Spleen (tissue), 11 donors: Measurements from ENCODE around the gene KIF23. TPM values are rescaled to one million over a fixed set of nuclear protein-coding genes. Genes with fewer than 3 reads are reported as not detected.
A peak's percentile ranks its signal among the peaks of the same experiment; 100 is the strongest.

Source experiments
- DNase-seq: peaks from one replicate; pipeline ENCODE4 v3.0.0-alpha.2; 2020
- H3K27ac ChIP-seq, 8 donors: fragments of 200-600 bp; sonication (generic) in 7 of 8; 1 replicate in 4 of 8; 2 replicates in 4 of 8; pipeline versions ENCODE4 v1.5.0 to v1.8.0; 2016 to 2021; ENCODE audit warnings: inconsistent platforms in 4 of 8, mild to moderate bottlenecking in 4 of 8, moderate library complexity in 1 of 8
- H3K27me3 ChIP-seq, 7 donors: fragments of 200-600 bp; sonication (generic) in 6 of 7; replicated peaks in 1 of 7; 1 replicate in 4 of 7; 2 replicates in 3 of 7; pipeline versions ENCODE4 v1.5.0 to v1.8.0; 2016 to 2021; ENCODE audit warnings: inconsistent platforms in 3 of 7, mild to moderate bottlenecking in 1 of 7
- H3K36me3 ChIP-seq, 6 donors: fragments of 200-600 bp; sonication (generic) in 5 of 6; 1 replicate in 4 of 6; 2 replicates in 2 of 6; pipeline versions ENCODE4 v1.5.0 to v1.8.0; 2016 to 2021; ENCODE audit warnings: inconsistent platforms in 2 of 6
- H3K4me1 ChIP-seq, 6 donors: fragments of 200-600 bp; sonication (generic) in 5 of 6; 1 replicate in 3 of 6; 2 replicates in 3 of 6; pipeline versions ENCODE4 v1.5.0 to v1.8.0; 2016 to 2021; ENCODE audit warnings: inconsistent platforms in 3 of 6
- H3K4me3 ChIP-seq, 8 donors: fragments of 200-600 bp; sonication (generic) in 7 of 8; 1 replicate in 4 of 8; 2 replicates in 4 of 8; pipeline versions ENCODE4 v1.5.0 to v1.8.0; 2016 to 2021; ENCODE audit warnings: inconsistent platforms in 4 of 8, mild to moderate bottlenecking in 4 of 8, moderate library complexity in 2 of 8
- H3K9me3 ChIP-seq, 8 donors: fragments of 200-600 bp; sonication (generic) in 7 of 8; 1 replicate in 4 of 8; 2 replicates in 4 of 8; pipeline versions ENCODE4 v1.5.0 to v1.8.0; 2016 to 2021; ENCODE audit warnings: inconsistent platforms in 4 of 8
- CTCF ChIP-seq, 11 experiments: fragments of 200-600 bp in 7 of 11; fragments of 450-650 bp in 4 of 11; sonication (generic) in 4 of 11; IDR thresholded peaks in 8 of 11; conservative IDR thresholded peaks in 3 of 11; 1 replicate in 7 of 11; 2 replicates in 4 of 11; pipeline versions ENCODE4 v1.4.0 to v1.8.0; 2016 to 2021; ENCODE audit warnings: antibody characterized with exemption in 11 of 11, inconsistent platforms in 4 of 11, mild to moderate bottlenecking in 1 of 11
- POLR2A ChIP-seq, 3 donors: fragments of 450-650 bp; IDR thresholded peaks; one replicate each; pipeline ENCODE4 v1.5.1; 2017; ENCODE audit warnings: antibody characterized with exemption in 3 of 3, mild to moderate bottlenecking in 1 of 3
- POLR2AphosphoS5 ChIP-seq, 3 donors: sonication (generic); formaldehyde crosslinking; IDR thresholded peaks; one replicate each; pipeline ENCODE4 v1.5.1; 2017; ENCODE audit warnings: antibody characterized with exemption in 3 of 3
- WGBS, 5 donors: extraction: QIAGEN DNeasy Blood & Tissue Kit in 3 of 5; methylation state at CpG; one replicate each; pipeline versions ENCODE4 v1.1.5 to v1.1.7; 2013 to 2018; 5-methylcytosine and 5-hydroxymethylcytosine counted together
- intact Hi-C: fragments of 100-400 bp; cut with DNase I; formaldehyde crosslinking; loops from one replicate; pipeline ENCODE4 v1.15.0; 2023; ENCODE audit warnings: low total_unique reads
- polyA plus RNA-seq, 3 donors: library from polyadenylated mRNA; stranded (reverse); fragments of 200-250 nt; gene quantifications; one replicate each; pipeline ENCODE4 v1.2.1, GENCODE V29; 2013
- total RNA-seq, 7 donors: library from RNA; depleted of rRNA in 3 of 7; stranded (reverse); fragments of >200 nt in 3 of 7; fragmentation: NEBNext Ultra II Directional in 4 of 7; extraction: Animal tissue kit (Norgen Biotek cat#: 25700) in 4 of 7; gene quantifications; one replicate each; pipeline versions ENCODE4 v1.1.0 to v1.2.1, GENCODE V29; 2016 to 2021
- donor health status: healthy with polysubstance abuse.
- donor health status: DM: no; HTN: no; CAD: no; lungs with moderate emphysema.
- donor health status: DM: no; HTN: no; CAD: no.
- donor health status: Bipolar disorder and iron deficiency.
- donor health status: healthy.
- donor health status: DM: no; HTN: no; CAD: no.
- donor health status: DM: yes; HTN: yes; CAD: no.

Gene KIF23
- total and polyA plus RNA-seq, 10 donors, result 0.89 to 9.2 (median 4.5) TPM

- intact Hi-C loops, result loop anchor here (10.0 kb wide), 1 partner anchor 1006 kb away; no protein-coding TSS in a partner anchor
- Histone ChIP-seq H3K27me3 (peaks cover 0 to 47% (median 0%) of the 10 kb centered on the region in 7 donors), H3K36me3 (no peaks in the 10 kb centered on the region), H3K4me3 (no peak overlapping the region), H3K4me1 (peaks cover 0 to 4% (median 0%) of the 10 kb centered on the region in 6 donors), H3K9me3 (peaks cover 0 to 10% (median 4%) of the 10 kb centered on the region in 8 donors), H3K27ac (no peak overlapping the region)
- WGBS, 5 donors, result 34 to 37% (median 35%) methylated on average over 12 to 13 of the region's 13 CpGs
- no peak for TF ChIP-seq POLR2AphosphoS5 (IDR thresholded peaks at IDR 0.05)
- TF ChIP-seq CTCF (IDR thresholded peaks at IDR 0.05 in 8 of 11, conservative IDR thresholded peaks at IDR 0.05 in 3 of 11), result peak in 10 of 11 experiments; percentile 25 to 84 (median 66)
- DNase-seq, result peak; percentile 85
These were observed 64.2 kb downstream of the KIF23 start for GRCh38 chr15:69478259-69478781.

DNA sequence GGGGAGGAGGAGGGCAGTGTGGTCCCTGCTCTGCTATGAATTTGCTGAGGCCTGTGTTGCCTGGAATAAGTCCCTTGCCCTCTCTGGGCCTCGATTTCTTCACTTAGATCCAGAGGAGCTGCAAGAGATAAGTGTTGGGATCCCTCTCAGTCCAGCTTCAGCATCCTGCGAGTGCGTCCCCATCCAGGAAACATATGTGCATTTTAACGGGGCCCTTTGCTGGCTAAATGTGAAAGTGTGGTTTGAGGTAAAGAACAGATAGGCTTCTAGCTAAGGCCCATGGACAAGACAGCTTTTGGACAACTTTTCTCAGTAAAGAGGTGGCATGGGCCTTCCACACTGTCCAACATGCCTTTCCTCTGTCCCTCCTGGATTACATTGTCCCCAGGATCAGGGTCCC lies 64.9 kb downstream of the KIF23 start:
- Histone ChIP-seq H3K4me1 (peaks cover 0 to 4% (median 0%) of the 10 kb centered on the region in 6 donors), H3K9me3 (peaks cover 0 to 10% (median 4%) of the 10 kb centered on the region in 8 donors), H3K27ac (no peak overlapping the region), H3K4me3 (no peak overlapping the region), H3K36me3 (no peaks in the 10 kb centered on the region), H3K27me3 (peaks cover 0 to 45% (median 0%) of the 10 kb centered on the region in 7 donors)
- TF ChIP-seq POLR2A (IDR thresholded peaks at IDR 0.05) (no peak), POLR2AphosphoS5 (IDR thresholded peaks at IDR 0.05) (no peak), CTCF (IDR thresholded peaks at IDR 0.05 in 8 of 11, conservative IDR thresholded peaks at IDR 0.05 in 3 of 11) (no peak)
- intact Hi-C loops, result loop anchor here (10.0 kb wide), 1 partner anchor 1006 kb away; no protein-coding TSS in a partner anchor
- WGBS, 5 donors, result 34 to 51% (median 45%) methylated on average over 4 of the region's 4 CpGs
- DNase-seq, result no peak

- WGBS, 5 donors, result 87 to 99% (median 91%) methylated on average over 2 of the region's 2 CpGs
These were observed 65.8 kb downstream of the KIF23 start for GRCh38 chr15:69479971-69480370.

More at GRCh38 chr15:69479971-69480370, 65.8 kb downstream of the KIF23 start:
- H3K27me3 ChIP-seq, result peaks cover 0 to 37% (median 0%) of the 10 kb centered on the region in 7 donors
- no peak for DNase-seq
- TF ChIP-seq POLR2A (IDR thresholded peaks at IDR 0.05) (no peak), CTCF (IDR thresholded peaks at IDR 0.05 in 8 of 11, conservative IDR thresholded peaks at IDR 0.05 in 3 of 11) (no peak), POLR2AphosphoS5 (IDR thresholded peaks at IDR 0.05) (no peak)
- H3K4me3 ChIP-seq, result no peak overlapping the region
- peaks cover 0 to 10% (median 4%) of the 10 kb centered on the region in 8 donors for H3K9me3 ChIP-seq
- intact Hi-C loops, result loop anchor here (10.0 kb wide), 1 partner anchor 1005 kb away; no protein-coding TSS in a partner anchor
- H3K4me1 ChIP-seq, result peaks cover 0 to 4% (median under 1%) of the 10 kb centered on the region in 6 donors
- H3K27ac ChIP-seq, result no peak overlapping the region
- H3K36me3 ChIP-seq, result no peaks in the 10 kb centered on the region
